C4-2B (cell line): ENCODE measurements around the gene MAPK8IP2.

Source experiments
- ZFX ChIP-seq: fragments of 450-650 bp; IDR thresholded peaks from 2 replicates; pipeline ENCODE4 v1.6.1; 2017
- TF ChIP-seq, protein P1 (sequence below): fragments of 450-650 bp; conservative IDR thresholded peaks from 2 replicates; pipeline ENCODE4 v1.5.1; 2017; ENCODE audit warnings: mild to moderate bottlenecking

DNA sequence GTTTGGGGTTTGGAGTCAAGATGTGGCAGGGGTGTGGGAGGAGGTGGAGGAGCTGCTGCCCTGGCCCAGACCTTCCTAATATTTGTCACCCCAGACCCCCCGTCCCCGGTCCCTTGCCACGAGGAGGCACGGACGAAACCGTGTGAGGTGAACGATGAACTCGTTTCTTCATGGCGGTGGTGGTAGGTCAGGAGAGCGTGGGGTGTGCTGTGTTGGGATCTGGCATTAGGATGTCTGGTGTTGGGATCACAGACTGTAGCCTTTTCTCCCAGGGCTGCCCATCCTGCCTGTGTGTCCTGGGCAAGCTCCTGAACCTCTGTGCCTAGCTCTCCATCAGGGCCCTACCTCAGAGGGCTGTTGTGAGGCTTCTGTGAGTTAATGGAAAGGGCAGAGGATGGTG lies 8.4 kb downstream of the MAPK8IP2 start:
- TF ChIP-seq, protein P1, sequence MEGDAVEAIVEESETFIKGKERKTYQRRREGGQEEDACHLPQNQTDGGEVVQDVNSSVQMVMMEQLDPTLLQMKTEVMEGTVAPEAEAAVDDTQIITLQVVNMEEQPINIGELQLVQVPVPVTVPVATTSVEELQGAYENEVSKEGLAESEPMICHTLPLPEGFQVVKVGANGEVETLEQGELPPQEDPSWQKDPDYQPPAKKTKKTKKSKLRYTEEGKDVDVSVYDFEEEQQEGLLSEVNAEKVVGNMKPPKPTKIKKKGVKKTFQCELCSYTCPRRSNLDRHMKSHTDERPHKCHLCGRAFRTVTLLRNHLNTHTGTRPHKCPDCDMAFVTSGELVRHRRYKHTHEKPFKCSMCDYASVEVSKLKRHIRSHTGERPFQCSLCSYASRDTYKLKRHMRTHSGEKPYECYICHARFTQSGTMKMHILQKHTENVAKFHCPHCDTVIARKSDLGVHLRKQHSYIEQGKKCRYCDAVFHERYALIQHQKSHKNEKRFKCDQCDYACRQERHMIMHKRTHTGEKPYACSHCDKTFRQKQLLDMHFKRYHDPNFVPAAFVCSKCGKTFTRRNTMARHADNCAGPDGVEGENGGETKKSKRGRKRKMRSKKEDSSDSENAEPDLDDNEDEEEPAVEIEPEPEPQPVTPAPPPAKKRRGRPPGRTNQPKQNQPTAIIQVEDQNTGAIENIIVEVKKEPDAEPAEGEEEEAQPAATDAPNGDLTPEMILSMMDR = no peak
- no peak for TF ChIP-seq ZFX
